SK-N-SH (cell line): Measurements from ENCODE around the gene MKX. TPM values are rescaled to one million over a fixed set of nuclear protein-coding genes. Genes with fewer than 3 reads are reported as not detected.

ENCODE experiments used
- CTCF ChIA-PET: fragments of 300-600, 350-600 bp; formaldehyde crosslinking; extraction: SDS; loops from one replicate; lab custom pipeline; 2021; lab: Yijun Ruan, JAX
- POLR2A ChIA-PET: fragments of 350-600 bp; sonication (Branson Sonifier 250); formaldehyde crosslinking; extraction: SDS; loops from one replicate; lab custom pipeline; 2020; ENCODE audit warnings: antibody characterized with exemption, inconsistent platforms; lab: Yijun Ruan, JAX
- DNase-seq: peaks from one replicate; pipeline ENCODE4 v3.0.0; 2012
- H2AFZ ChIP-seq: fragments of 200-600 bp; sonication (generic); 2 replicates; pipeline ENCODE4 v1.8.1; 2016; ENCODE audit warnings: antibody characterized with exemption, mild to moderate bottlenecking, low read depth
- H3F3A ChIP-seq: fragments of 200-600 bp; sonication (generic); replicated peaks from 2 replicates; pipeline ENCODE3; 2016; ENCODE audit warnings: antibody characterized with exemption, mild to moderate bottlenecking; ENCODE audit not compliant: insufficient read depth
- H3K27ac ChIP-seq, 2 experiments: fragments of 200-500 bp in 1 of 2; fragments of 200-600 bp in 1 of 2; sonication (Bioruptor generic) in 1 of 2; sonication (generic), shearing (Covaris generic) in 1 of 2; 2 replicates each; pipeline versions ENCODE4 v1.5.1 to v1.6.1; 2014 to 2016; ENCODE audit warnings: low read depth in 2 of 2, inconsistent platforms in 1 of 2, low read length in 1 of 2, mild to moderate bottlenecking in 1 of 2, mixed read lengths in 1 of 2
- H3K27me3 ChIP-seq: fragments of 200-600 bp; sonication (generic), shearing (Covaris generic); 2 replicates; pipeline ENCODE4 v1.6.1; 2016; ENCODE audit warnings: mixed run types; ENCODE audit not compliant: insufficient read depth
- H3K36me3 ChIP-seq, 2 experiments: fragments of 200-500 bp in 1 of 2; fragments of 200-600 bp in 1 of 2; sonication (Bioruptor generic) in 1 of 2; sonication (generic) in 1 of 2; replicated peaks in 1 of 2; 2 replicates each; pipeline versions ENCODE3 to v1.5.1; 2014 to 2016; ENCODE audit warnings: low read length in 1 of 2, mild to moderate bottlenecking in 1 of 2; ENCODE audit not compliant: insufficient read depth in 2 of 2, control insufficient read depth in 1 of 2
- H3K4me1 ChIP-seq, 2 experiments: fragments of 200-500 bp in 1 of 2; fragments of 200-600 bp in 1 of 2; sonication (Bioruptor generic) in 1 of 2; sonication (generic), shearing (Covaris generic) in 1 of 2; 2 replicates each; pipeline versions ENCODE4 v1.5.1 to v1.6.1; 2014 to 2016; ENCODE audit warnings: low read depth in 1 of 2, low read length in 1 of 2, mixed run types in 1 of 2; ENCODE audit not compliant: insufficient read depth in 2 of 2, control insufficient read depth in 1 of 2
- H3K4me2 ChIP-seq: fragments of 200-600 bp; sonication (generic), shearing (Covaris generic); 2 replicates; pipeline ENCODE4 v1.6.1; 2017; ENCODE audit warnings: mixed run types
- H3K4me3 ChIP-seq, 2 experiments: fragments of 200-500 bp in 1 of 2; fragments of 200-600 bp in 1 of 2; sonication (Bioruptor generic) in 1 of 2; sonication (generic), shearing (Covaris generic) in 1 of 2; 2 replicates each; pipeline versions ENCODE4 v1.5.1 to v1.8.1; 2014 to 2016; ENCODE audit warnings: low read depth in 2 of 2, inconsistent platforms in 1 of 2, low read length in 1 of 2, mild to moderate bottlenecking in 1 of 2, mixed read lengths in 1 of 2, moderate library complexity in 1 of 2
- H3K79me2 ChIP-seq: fragments of 200-600 bp; sonication (generic); 2 replicates; pipeline ENCODE4 v1.8.1; 2017; ENCODE audit warnings: mild to moderate bottlenecking; ENCODE audit not compliant: insufficient read depth
- H3K9ac ChIP-seq: fragments of 200-600 bp; sonication (generic); 2 replicates; pipeline ENCODE4 v1.6.1; 2017; ENCODE audit warnings: mixed run types
- H3K9me2 ChIP-seq: fragments of 200-600 bp; sonication (generic); 2 replicates; pipeline ENCODE4 v1.6.1; 2017; ENCODE audit warnings: mixed run types
- H3K9me3 ChIP-seq: fragments of 200-600 bp; sonication (generic); 2 replicates; pipeline ENCODE4 v1.6.1; 2017; ENCODE audit warnings: mixed run types, mild to moderate bottlenecking, moderate library complexity
- H4K20me1 ChIP-seq: fragments of 200-600 bp; sonication (generic); 2 replicates; pipeline ENCODE4 v1.6.1; 2017; ENCODE audit warnings: mild to moderate bottlenecking, mixed run types; ENCODE audit not compliant: insufficient read depth
- CHD2 ChIP-seq: fragments of 150-350 bp; IDR thresholded peaks from 2 replicates; pipeline ENCODE4 v1.6.1; 2018; ENCODE audit warnings: low read length; ENCODE audit not compliant: partially characterized antibody
- ELF1 ChIP-seq: IDR thresholded peaks from 2 replicates; pipeline ENCODE4 v1.4.0; 2012
- FOSL2 ChIP-seq: IDR thresholded peaks from 2 replicates; pipeline ENCODE4 v1.4.0; 2012; ENCODE audit warnings: low read depth, mild to moderate bottlenecking, moderate library complexity, borderline replicate concordance
- FOXJ3 ChIP-seq: sonication (generic); formaldehyde crosslinking; IDR thresholded peaks from 2 replicates; pipeline ENCODE4 v1.5.1; 2020; ENCODE audit warnings: mild to moderate bottlenecking, missing genetic modification reagents
- GABPA ChIP-seq: IDR thresholded peaks from 2 replicates; pipeline ENCODE4 v1.4.0; 2012; ENCODE audit warnings: low read depth, mild to moderate bottlenecking
- MAX ChIP-seq: IDR thresholded peaks from 2 replicates; pipeline ENCODE4 v1.4.0; 2012; ENCODE audit warnings: low read depth
- MEF2A ChIP-seq: IDR thresholded peaks from 2 replicates; pipeline ENCODE4 v1.4.0; 2012; ENCODE audit warnings: low read depth, borderline replicate concordance
- MXI1 ChIP-seq: IDR thresholded peaks from 2 replicates; pipeline ENCODE4 v1.6.1; 2012; ENCODE audit warnings: mild to moderate bottlenecking, low read depth, low read length, improper control_type of control experiment
- POLR2AphosphoS5 ChIP-seq: IDR thresholded peaks from 2 replicates; pipeline ENCODE4 v1.6.1; 2012; ENCODE audit warnings: low read depth, low read length
- RAD21 ChIP-seq: IDR thresholded peaks from 2 replicates; pipeline ENCODE4 v1.6.1; 2012; ENCODE audit warnings: mild to moderate bottlenecking, low read length
- RCOR1 ChIP-seq: fragments of 150-350 bp; IDR thresholded peaks from 2 replicates; pipeline ENCODE4 v1.6.1; 2017; ENCODE audit warnings: antibody characterized with exemption, low read length
- REST ChIP-seq: IDR thresholded peaks from 2 replicates; pipeline ENCODE4 v1.6.1; 2012; ENCODE audit warnings: mild to moderate bottlenecking, low read depth, low read length, moderate library complexity
- RFX5 ChIP-seq: IDR thresholded peaks from 2 replicates; pipeline ENCODE4 v1.6.1; 2012; ENCODE audit warnings: mild to moderate bottlenecking, improper control_type of control experiment, low read length
- SIN3A ChIP-seq: IDR thresholded peaks from 2 replicates; pipeline ENCODE4 v1.6.1; 2012; ENCODE audit warnings: low read depth, mild to moderate bottlenecking, low read length, moderate library complexity, borderline replicate concordance
- TAF1 ChIP-seq: IDR thresholded peaks from 2 replicates; pipeline ENCODE4 v1.6.1; 2012; ENCODE audit warnings: low read depth, mild to moderate bottlenecking, low read length, moderate library complexity, borderline replicate concordance
- USF2 ChIP-seq: fragments of 150-350 bp; IDR thresholded peaks from 2 replicates; pipeline ENCODE4 v1.6.1; 2017; ENCODE audit warnings: antibody characterized with exemption, low read length, low read depth, borderline replicate concordance
- WGBS: methylation state at CpG from one replicate; pipeline ENCODE4 v1.1.6; 2017; ENCODE audit warnings: low lambda C conversion rate; 5-methylcytosine and 5-hydroxymethylcytosine counted together
- polyA plus RNA-seq, 3 experiments: library from polyadenylated mRNA; depleted of rRNA; stranded (reverse); fragments of >200 nt; gene quantifications; 2 replicates each; pipeline ENCODE4 v1.2.3, GENCODE V29; 2012

MKX gene
- polyA plus RNA-seq, 1 of the 3 experiments (the other 2 are of a cell fraction) = not detected

- no peak overlapping the region for H3K9ac ChIP-seq
- CTCF ChIA-PET = interaction anchor here (0.7 kb wide), 1 partner anchor 1206 kb away, joined by 3 read pairs; no protein-coding TSS in a partner anchor
- H3K27me3 ChIP-seq = no peaks in the 10 kb centered on the region; the same call in 1 of the 2 replicates
- no peak overlapping the region for H3K4me2 ChIP-seq
- H3F3A ChIP-seq = no peaks in the 10 kb centered on the region
- TF ChIP-seq CHD2 (no peak), MXI1 (no peak), MAX (no peak), FOSL2 (no peak), ELF1 (no peak), MEF2A (no peak), SIN3A (no peak), GABPA (no peak), RAD21 (no peak), RFX5 (no peak), REST (no peak), TAF1 (no peak), RCOR1 (no peak), FOXJ3 (CRISPR knock-in tag) (no peak), USF2 (no peak), POLR2AphosphoS5 (no peak)
- no peaks in the 10 kb centered on the region for H3K4me1 ChIP-seq
- H3K27ac ChIP-seq = no peak overlapping the region
- H3K4me3 ChIP-seq = no peak overlapping the region
- no peaks in the 10 kb centered on the region for H3K9me3 ChIP-seq
- POLR2A ChIA-PET = no interaction called here
- H2AFZ ChIP-seq = no peak overlapping the region
- WGBS = 1% methylated on average over 5 of the region's 5 CpGs
- H4K20me1 ChIP-seq = no peaks in the 10 kb centered on the region
- H3K9me2 ChIP-seq = no peaks in the 10 kb centered on the region
- no peaks in the 10 kb centered on the region for H3K79me2 ChIP-seq
- H3K36me3 ChIP-seq = no peaks in the 10 kb centered on the region
- no peak for DNase-seq
Observed at GRCh38 chr10:27760867-27761266, 15.2 kb upstream of the MKX start.
